B cell (primary cell): ENCODE data around the gene PIK3CB. TPM values are rescaled to one million over a fixed set of nuclear protein-coding genes. Genes with fewer than 3 reads are reported as not detected.

Source experiments
- ATAC-seq: fragments of 200-7000 bp; cut with Tn5 transposase; one replicate; pipeline ENCODE4 v1.10.0; 2021; ENCODE audit warnings: low read depth, mild to moderate bottlenecking, moderate number of reproducible peaks, moderate library complexity
- CTCF ChIA-PET: fragments of 350-600 bp; sonication (Branson Sonifier 250); formaldehyde crosslinking; loops from one replicate; lab custom pipeline; 2021; ENCODE audit warnings: antibody characterized with exemption, inconsistent platforms; lab: Charles Lee
- POLR2A ChIA-PET: fragments of 350-600 bp; sonication (Branson Sonifier 250); formaldehyde crosslinking; loops from one replicate; lab custom pipeline; 2021; ENCODE audit warnings: antibody characterized with exemption; lab: Charles Lee
- DNase-seq: peaks from one replicate; pipeline ENCODE4 v3.0.0; 2013
- H2AFZ ChIP-seq: 2 replicates; pipeline ENCODE4 v1.6.1; 2012; ENCODE audit warnings: mild to moderate bottlenecking, low read depth, low read length; ENCODE audit not compliant: insufficient read depth, poor library complexity, severe bottlenecking
- H3K27ac ChIP-seq, 2 donors: 1 replicate in 1 of 2; 2 replicates in 1 of 2; pipeline ENCODE4 v1.5.1; 2012 to 2013; ENCODE audit warnings: low read length in 2 of 2, mild to moderate bottlenecking in 2 of 2, moderate library complexity in 1 of 2
- H3K27me3 ChIP-seq, 4 experiments: fragments of 200-600 bp in 1 of 4; sonication (generic) in 1 of 4; replicated peaks in 1 of 4; 1 replicate in 2 of 4; 2 replicates in 2 of 4; pipeline versions ENCODE4 v1.6.1 to v1.7.0; 2013 to 2016; ENCODE audit warnings: low read length in 3 of 4, mild to moderate bottlenecking in 2 of 4, mixed read lengths in 1 of 4, moderate library complexity in 1 of 4; ENCODE audit not compliant: insufficient read depth in 4 of 4, control insufficient read depth in 3 of 4; ENCODE audit errors: control extremely low read depth in 1 of 4
- H3K36me3 ChIP-seq, 2 experiments: replicated peaks in 1 of 2; 1 replicate in 1 of 2; 2 replicates in 1 of 2; pipeline versions ENCODE4 v1.6.1 to v1.7.1; 2013; ENCODE audit warnings: low read length in 1 of 2; ENCODE audit not compliant: insufficient read depth in 2 of 2, control insufficient read depth in 1 of 2; ENCODE audit errors: control extremely low read depth in 1 of 2, extremely low read depth in 1 of 2
- H3K4me1 ChIP-seq, 2 donors: fragments of 200-600 bp in 1 of 2; sonication (generic) in 1 of 2; 1 replicate in 1 of 2; 2 replicates in 1 of 2; pipeline versions ENCODE4 v1.5.1 to v1.6.1; 2013 to 2017; ENCODE audit warnings: low read length in 2 of 2; ENCODE audit not compliant: control insufficient read depth in 2 of 2, insufficient read depth in 2 of 2
- H3K4me2 ChIP-seq: replicated peaks from 2 replicates; pipeline ENCODE3; 2012; ENCODE audit warnings: mild to moderate bottlenecking, low read depth, low read length; ENCODE audit not compliant: poor library complexity, severe bottlenecking
- H3K4me3 ChIP-seq, 5 experiments: fragments of 200-600 bp in 1 of 5; sonication (generic) in 1 of 5; 1 replicate in 3 of 5; 2 replicates in 2 of 5; pipeline versions ENCODE4 v1.5.1 to v1.7.0; 2011 to 2016; ENCODE audit warnings: low read length in 4 of 5, mild to moderate bottlenecking in 4 of 5, low read depth in 2 of 5, control low read depth in 1 of 5, moderate library complexity in 1 of 5; ENCODE audit not compliant: insufficient read depth in 1 of 5; ENCODE audit errors: control extremely low read depth in 1 of 5, extremely low read depth in 1 of 5
- H3K79me2 ChIP-seq: fragments of 200-600 bp; sonication (generic); one replicate; pipeline ENCODE4 v1.6.0; 2016; ENCODE audit warnings: low read length; ENCODE audit not compliant: control insufficient read depth, insufficient read depth
- H3K9ac ChIP-seq: fragments of 200-600 bp; sonication (generic); 2 replicates; pipeline ENCODE4 v1.6.1; 2017; ENCODE audit warnings: mild to moderate bottlenecking, low read length, moderate library complexity
- H3K9me3 ChIP-seq, 3 donors: one replicate each; pipeline versions ENCODE4 v1.6.1 to v1.7.1; 2013; ENCODE audit warnings: low read length in 2 of 3; ENCODE audit not compliant: control insufficient read depth in 2 of 3, insufficient read depth in 1 of 3; ENCODE audit errors: control extremely low read depth in 1 of 3
- H4K20me1 ChIP-seq: 2 replicates; pipeline ENCODE4 v1.6.0; 2012; ENCODE audit warnings: mild to moderate bottlenecking, low read length; ENCODE audit not compliant: insufficient read depth, control insufficient read depth, poor library complexity, severe bottlenecking
- H3K27ac Mint-ChIP-seq: one replicate; pipeline ENCODE4 v1.8.0; 2021; ENCODE audit warnings: mixed read lengths
- H3K27me3 Mint-ChIP-seq: one replicate; pipeline ENCODE4 v1.8.0; 2021; ENCODE audit warnings: mixed read lengths
- H3K4me1 Mint-ChIP-seq: one replicate; pipeline ENCODE4 v1.8.0; 2021; ENCODE audit warnings: mixed read lengths
- H3K4me3 Mint-ChIP-seq: one replicate; pipeline ENCODE4 v1.8.0; 2021; ENCODE audit warnings: mixed read lengths
- H3K9me3 Mint-ChIP-seq: one replicate; pipeline ENCODE4 v1.8.0; 2022; ENCODE audit warnings: mixed read lengths; ENCODE audit not compliant: insufficient read depth
- CTCF ChIP-seq: fragments of 200-600 bp; IDR thresholded peaks from one replicate; pipeline ENCODE4 v1.8.0; 2022; ENCODE audit warnings: antibody characterized with exemption, mild to moderate bottlenecking
- EZH2 ChIP-seq: IDR thresholded peaks from 2 replicates; pipeline ENCODE4 v1.6.1; 2012; ENCODE audit warnings: borderline replicate concordance, low read depth, mild to moderate bottlenecking, moderate library complexity, low read length; ENCODE audit not compliant: insufficient read depth, poor library complexity, severe bottlenecking
- WGBS: methylation state at CpG from one replicate; pipeline ENCODE4 v1.1.5; 2013; ENCODE audit warnings: missing lambda C conversion rate; ENCODE audit not compliant: insufficient coverage; 5-methylcytosine and 5-hydroxymethylcytosine counted together
- intact Hi-C: fragments of 100-400 bp; cut with micrococcal nuclease; formaldehyde crosslinking; loops from one replicate; pipeline ENCODE4 v1.10.0; 2022
- polyA plus RNA-seq: library from polyadenylated mRNA; depleted of rRNA; stranded (reverse); fragments of >200 nt; gene quantifications from 2 replicates; pipeline ENCODE4 v1.2.3, GENCODE V29; 2012
- total RNA-seq, 2 donors: library from RNA; stranded (reverse); fragments of 120-200 nt in 1 of 2; gene quantifications; 1 replicate in 1 of 2; 2 replicates in 1 of 2; pipeline versions ENCODE4 v1.2.3 to v1.2.4, GENCODE V29; 2013 to 2022

Gene PIK3CB
- total and polyA plus RNA-seq, 2 donors (not counting 1 experiment from before 2014, with no cell fraction given) = 3.6 to 29.4 TPM

GRCh38 chr3:138809500-138810256 is 25.1 kb downstream of the PIK3CB start:
- Mint-ChIP-seq H3K27ac (no peak overlapping the region), H3K27me3 (no peaks in the 10 kb centered on the region), H3K4me3 (no peak overlapping the region), H3K4me1 (peaks cover 9% of the 10 kb centered on the region), H3K9me3 (no peaks in the 10 kb centered on the region)
- Histone ChIP-seq H4K20me1 (peaks cover 12% of the 10 kb centered on the region), H3K4me3 (no peak overlapping the region), H3K4me1 (no peaks in the 10 kb centered on the region), H2AFZ (no peak overlapping the region), H3K27me3 (no peaks in the 10 kb centered on the region), H3K9ac (no peak overlapping the region), H3K36me3 (no peaks in the 10 kb centered on the region), H3K9me3 (no peaks in the 10 kb centered on the region), H3K27ac (no peak overlapping the region), H3K4me2 (no peak overlapping the region), H3K79me2 (peaks cover 68% of the 10 kb centered on the region)
- TF ChIP-seq EZH2 (no peak), CTCF (no peak)
- CTCF ChIA-PET = no interaction called here
- POLR2A ChIA-PET = interaction anchor here (0.7 kb wide), 1 partner anchor 219 kb away, joined by 4 read pairs; no protein-coding TSS in a partner anchor
- WGBS = no CpG with 5 or more reads among the region's 6 CpGs
- intact Hi-C loops = no loop called here
- DNase-seq (no peak), ATAC-seq (no peak)

- POLR2A ChIA-PET = no interaction called here
- no peaks in the 10 kb centered on the region for H3K9me3 ChIP-seq
- DNase-seq (no peak), ATAC-seq (no peak)
- TF ChIP-seq CTCF = no peak
- TF ChIP-seq EZH2 = no peak
- Mint-ChIP-seq H3K27ac (no peak overlapping the region), H3K4me1 (peaks cover 13% of the 10 kb centered on the region), H3K4me3 (no peak overlapping the region), H3K9me3 (no peaks in the 10 kb centered on the region), H3K27me3 (no peaks in the 10 kb centered on the region)
- H3K27ac ChIP-seq = no peak overlapping the region
- H3K36me3 ChIP-seq = no peaks in the 10 kb centered on the region
- peaks cover 11% of the 10 kb centered on the region for H4K20me1 ChIP-seq
- no peak overlapping the region for H3K4me3 ChIP-seq
- H3K27me3 ChIP-seq = no peaks in the 10 kb centered on the region
- H2AFZ ChIP-seq = no peak overlapping the region
- intact Hi-C loops = no loop called here
- CTCF ChIA-PET = interaction anchor here (0.5 to 1.5 kb wide), 2 partner anchors 109 to 659 kb away, joined by 3 to 4 read pairs; no protein-coding TSS in a partner anchor
- H3K9ac ChIP-seq = no peak overlapping the region
- no peaks in the 10 kb centered on the region for H3K4me1 ChIP-seq
- WGBS = no CpG with 5 or more reads among the region's 3 CpGs
- H3K4me2 ChIP-seq = no peak overlapping the region
- peaks cover 54% of the 10 kb centered on the region for H3K79me2 ChIP-seq
These were observed 28.2 kb downstream of the PIK3CB start for GRCh38 chr3:138806376-138807080.
